ENCODE results near the gene C1orf50. TPM values are rescaled to one million over a fixed set of nuclear protein-coding genes. Genes with fewer than 3 reads are reported as not detected.

C1orf50 gene
- total and polyA plus RNA-seq, 10 donors, result 1.5 to 9.8 (median 4.5) TPM

GRCh38 chr1:42776502-42776901, 9.5 kb downstream of the C1orf50 start:
- Histone ChIP-seq H3K9me3 (no peaks in the 10 kb centered on the region), H3K4me3 (no peak overlapping the region), H3K27me3 (replicated peaks in 1 of 7) (no peaks in the 10 kb centered on the region), H3K4me1 (peaks cover 0 to 16% (median 3%) of the 10 kb centered on the region in 6 donors), H3K27ac (no peak overlapping the region), H3K36me3 (peaks cover 0 to 86% (median 49%) of the 10 kb centered on the region in 6 donors)
- intact Hi-C loops (cut with DNase I; ENCODE audit: low total_unique reads), result loop anchor here (5.0 kb wide), 1 partner anchor 296 kb away; no protein-coding TSS in a partner anchor
- no peak for DNase-seq
- TF ChIP-seq CTCF (IDR thresholded peaks at IDR 0.05 in 8 of 11, conservative IDR thresholded peaks at IDR 0.05 in 3 of 11) (no peak), POLR2A (IDR thresholded peaks at IDR 0.05) (no peak), POLR2AphosphoS5 (IDR thresholded peaks at IDR 0.05) (no peak)
- WGBS, 5 donors, result 96 to 99% (median 97%) methylated on average over 6 of the region's 6 CpGs

GRCh38 chr1:42777852-42778251, 10.8 kb downstream of the C1orf50 start:
- Histone ChIP-seq H3K4me3 (no peak overlapping the region), H3K36me3 (peaks cover 0 to 98% (median 49%) of the 10 kb centered on the region in 6 donors), H3K4me1 (peaks cover 0 to 5% (median 0%) of the 10 kb centered on the region in 6 donors), H3K27ac (no peak overlapping the region), H3K27me3 (replicated peaks in 1 of 7) (no peaks in the 10 kb centered on the region), H3K9me3 (no peaks in the 10 kb centered on the region)
- DNase-seq, result no peak
- intact Hi-C loops (cut with DNase I; ENCODE audit: low total_unique reads), result loop anchor here (5.0 kb wide), 1 partner anchor 294 kb away; no protein-coding TSS in a partner anchor
- TF ChIP-seq POLR2AphosphoS5 (IDR thresholded peaks at IDR 0.05) (no peak), CTCF (IDR thresholded peaks at IDR 0.05 in 8 of 11, conservative IDR thresholded peaks at IDR 0.05 in 3 of 11) (peak; percentile 16 to 71 (median 55))

GRCh38 chr1:42779725-42780124, 12.7 kb downstream of the C1orf50 start:
- WGBS, 5 donors, result 74 to 78% (median 77%) methylated on average over 2 of the region's 2 CpGs
- intact Hi-C loops (cut with DNase I; ENCODE audit: low total_unique reads), result loop anchor here (5.0 kb wide), 1 partner anchor 293 kb away; no protein-coding TSS in a partner anchor
- TF ChIP-seq POLR2AphosphoS5 (IDR thresholded peaks at IDR 0.05), result no peak
- no peak for TF ChIP-seq CTCF (IDR thresholded peaks at IDR 0.05 in 8 of 11, conservative IDR thresholded peaks at IDR 0.05 in 3 of 11)
- no peak for TF ChIP-seq POLR2A (IDR thresholded peaks at IDR 0.05)

GRCh38 chr1:42780176-42780575, 13.1 kb downstream of the C1orf50 start:
- no peaks in the 10 kb centered on the region for H3K9me3 ChIP-seq
- H3K36me3 ChIP-seq, result peaks cover 0 to 86% (median 34%) of the 10 kb centered on the region in 6 donors
- intact Hi-C loops (cut with DNase I; ENCODE audit: low total_unique reads), result no loop called here
- no peak overlapping the region for H3K4me3 ChIP-seq
- H3K27me3 ChIP-seq (replicated peaks in 1 of 7), result peaks cover 0 to 7% (median 0%) of the 10 kb centered on the region in 7 donors
- no peak overlapping the region for H3K27ac ChIP-seq
- WGBS, 5 donors, result 96 to 100% (median 100%) methylated on average over 1 of the region's 1 CpG
- no peak for DNase-seq
- no peak for TF ChIP-seq CTCF (IDR thresholded peaks at IDR 0.05 in 8 of 11, conservative IDR thresholded peaks at IDR 0.05 in 3 of 11)
- no peak for TF ChIP-seq POLR2A (IDR thresholded peaks at IDR 0.05)
- no peak for TF ChIP-seq POLR2AphosphoS5 (IDR thresholded peaks at IDR 0.05)
- H3K4me1 ChIP-seq, result peaks cover 0 to 8% (median 6%) of the 10 kb centered on the region in 6 donors

More at GRCh38 chr1:42779725-42780124, 12.7 kb downstream of the C1orf50 start:
- Histone ChIP-seq H3K27me3 (replicated peaks in 1 of 7) (peaks cover 0 to 3% (median 0%) of the 10 kb centered on the region in 7 donors), H3K36me3 (peaks cover 0 to 90% (median 38%) of the 10 kb centered on the region in 6 donors), H3K9me3 (no peaks in the 10 kb centered on the region), H3K4me1 (peaks cover 0 to 3% (median 1%) of the 10 kb centered on the region in 6 donors), H3K4me3 (no peak overlapping the region), H3K27ac (no peak overlapping the region)
- no peak for DNase-seq
